H1 (cell line): Measurements from ENCODE around the gene FPR3. TPM values are rescaled to one million over a fixed set of nuclear protein-coding genes. Genes with fewer than 3 reads are reported as not detected.

Source experiments
- BCL11A ChIP-seq, 2 experiments: IDR thresholded peaks; one replicate each; pipeline ENCODE4 v1.6.1; 2011; ENCODE audit warnings: low read depth in 2 of 2, low read length in 2 of 2, mild to moderate bottlenecking in 2 of 2
- CHD2 ChIP-seq: IDR thresholded peaks from 2 replicates; pipeline ENCODE4 v1.6.1; 2012; ENCODE audit warnings: low read length, improper control_type of control experiment
- MAFK ChIP-seq: IDR thresholded peaks from 2 replicates; pipeline ENCODE4 v1.6.1; 2012; ENCODE audit warnings: low read depth, mild to moderate bottlenecking, improper control_type of control experiment, low read length
- NANOG ChIP-seq: IDR thresholded peaks from 2 replicates; pipeline ENCODE4 v1.6.1; 2011; ENCODE audit warnings: low read length, low read depth, mild to moderate bottlenecking, inconsistent platforms; ENCODE audit not compliant: insufficient read depth, poor library complexity, severe bottlenecking
- POLR2AphosphoS5 ChIP-seq: IDR thresholded peaks from 2 replicates; pipeline ENCODE4 v1.6.1; 2011; ENCODE audit warnings: low read depth, low read length
- POU5F1 ChIP-seq: IDR thresholded peaks from 2 replicates; pipeline ENCODE4 v1.6.1; 2011; ENCODE audit warnings: low read depth, mild to moderate bottlenecking, low read length, moderate library complexity
- RNF2 ChIP-seq: fragments of 200-900, 300-1000 bp; sonication (generic); IDR thresholded peaks from 2 replicates; pipeline ENCODE4 v1.7.1; 2016; ENCODE audit warnings: borderline replicate concordance, low read depth, mild to moderate bottlenecking, antibody characterized with exemption, low read length; ENCODE audit not compliant: poor library complexity, severe bottlenecking; ENCODE audit errors: missing control alignments
- SIX5 ChIP-seq: IDR thresholded peaks from 2 replicates; pipeline ENCODE4 v1.6.1; 2011; ENCODE audit warnings: mild to moderate bottlenecking, low read depth, low read length
- TAF1 ChIP-seq: IDR thresholded peaks from 2 replicates; pipeline ENCODE4 v1.6.1; 2011; ENCODE audit warnings: mild to moderate bottlenecking, low read depth, low read length
- TBP ChIP-seq: IDR thresholded peaks from 2 replicates; pipeline ENCODE4 v1.6.1; 2011; ENCODE audit warnings: low read depth, low read length, improper control_type of control experiment
- TCF12 ChIP-seq: IDR thresholded peaks from 2 replicates; pipeline ENCODE4 v1.6.1; 2011; ENCODE audit warnings: low read depth, mild to moderate bottlenecking, low read length
- polyA plus RNA-seq, 7 experiments: library from polyadenylated mRNA; depleted of rRNA in 3 of 7; stranded (reverse) in 5 of 7; unstranded in 2 of 7; fragments of >200 nt in 5 of 7; fragments of 200-250 nt in 2 of 7; gene quantifications; 1 replicate in 5 of 7; 2 replicates in 1 of 7; 4 replicates in 1 of 7; pipeline versions ENCODE4 v1.2.1 to v1.2.3, GENCODE V29; 2011 to 2013; ENCODE audit warnings: missing spikeins in 2 of 7, mixed read lengths in 2 of 7
- total RNA-seq: library from RNA; stranded (reverse); fragmentation: NEBNext Ultra II Directional; extraction: Animal tissue kit (Norgen Biotek cat#: 25700); gene quantifications from 2 replicates; pipeline ENCODE4 v1.2.1, GENCODE V29; 2021
- TF ChIP-seq, protein P1 (sequence below): fragments of 300-600 bp; sonication (generic); IDR thresholded peaks from 2 replicates; pipeline ENCODE4 v1.7.1; 2012; ENCODE audit warnings: low read length, moderate library complexity, mild to moderate bottlenecking, inconsistent platforms; ENCODE audit not compliant: insufficient replicate concordance

The FPR3 gene
- total and polyA plus RNA-seq, 2 of the 8 experiments (the other 6 are each of a cell fraction or from before 2014, with no cell fraction given), result not detected

- TF ChIP-seq, protein P1, sequence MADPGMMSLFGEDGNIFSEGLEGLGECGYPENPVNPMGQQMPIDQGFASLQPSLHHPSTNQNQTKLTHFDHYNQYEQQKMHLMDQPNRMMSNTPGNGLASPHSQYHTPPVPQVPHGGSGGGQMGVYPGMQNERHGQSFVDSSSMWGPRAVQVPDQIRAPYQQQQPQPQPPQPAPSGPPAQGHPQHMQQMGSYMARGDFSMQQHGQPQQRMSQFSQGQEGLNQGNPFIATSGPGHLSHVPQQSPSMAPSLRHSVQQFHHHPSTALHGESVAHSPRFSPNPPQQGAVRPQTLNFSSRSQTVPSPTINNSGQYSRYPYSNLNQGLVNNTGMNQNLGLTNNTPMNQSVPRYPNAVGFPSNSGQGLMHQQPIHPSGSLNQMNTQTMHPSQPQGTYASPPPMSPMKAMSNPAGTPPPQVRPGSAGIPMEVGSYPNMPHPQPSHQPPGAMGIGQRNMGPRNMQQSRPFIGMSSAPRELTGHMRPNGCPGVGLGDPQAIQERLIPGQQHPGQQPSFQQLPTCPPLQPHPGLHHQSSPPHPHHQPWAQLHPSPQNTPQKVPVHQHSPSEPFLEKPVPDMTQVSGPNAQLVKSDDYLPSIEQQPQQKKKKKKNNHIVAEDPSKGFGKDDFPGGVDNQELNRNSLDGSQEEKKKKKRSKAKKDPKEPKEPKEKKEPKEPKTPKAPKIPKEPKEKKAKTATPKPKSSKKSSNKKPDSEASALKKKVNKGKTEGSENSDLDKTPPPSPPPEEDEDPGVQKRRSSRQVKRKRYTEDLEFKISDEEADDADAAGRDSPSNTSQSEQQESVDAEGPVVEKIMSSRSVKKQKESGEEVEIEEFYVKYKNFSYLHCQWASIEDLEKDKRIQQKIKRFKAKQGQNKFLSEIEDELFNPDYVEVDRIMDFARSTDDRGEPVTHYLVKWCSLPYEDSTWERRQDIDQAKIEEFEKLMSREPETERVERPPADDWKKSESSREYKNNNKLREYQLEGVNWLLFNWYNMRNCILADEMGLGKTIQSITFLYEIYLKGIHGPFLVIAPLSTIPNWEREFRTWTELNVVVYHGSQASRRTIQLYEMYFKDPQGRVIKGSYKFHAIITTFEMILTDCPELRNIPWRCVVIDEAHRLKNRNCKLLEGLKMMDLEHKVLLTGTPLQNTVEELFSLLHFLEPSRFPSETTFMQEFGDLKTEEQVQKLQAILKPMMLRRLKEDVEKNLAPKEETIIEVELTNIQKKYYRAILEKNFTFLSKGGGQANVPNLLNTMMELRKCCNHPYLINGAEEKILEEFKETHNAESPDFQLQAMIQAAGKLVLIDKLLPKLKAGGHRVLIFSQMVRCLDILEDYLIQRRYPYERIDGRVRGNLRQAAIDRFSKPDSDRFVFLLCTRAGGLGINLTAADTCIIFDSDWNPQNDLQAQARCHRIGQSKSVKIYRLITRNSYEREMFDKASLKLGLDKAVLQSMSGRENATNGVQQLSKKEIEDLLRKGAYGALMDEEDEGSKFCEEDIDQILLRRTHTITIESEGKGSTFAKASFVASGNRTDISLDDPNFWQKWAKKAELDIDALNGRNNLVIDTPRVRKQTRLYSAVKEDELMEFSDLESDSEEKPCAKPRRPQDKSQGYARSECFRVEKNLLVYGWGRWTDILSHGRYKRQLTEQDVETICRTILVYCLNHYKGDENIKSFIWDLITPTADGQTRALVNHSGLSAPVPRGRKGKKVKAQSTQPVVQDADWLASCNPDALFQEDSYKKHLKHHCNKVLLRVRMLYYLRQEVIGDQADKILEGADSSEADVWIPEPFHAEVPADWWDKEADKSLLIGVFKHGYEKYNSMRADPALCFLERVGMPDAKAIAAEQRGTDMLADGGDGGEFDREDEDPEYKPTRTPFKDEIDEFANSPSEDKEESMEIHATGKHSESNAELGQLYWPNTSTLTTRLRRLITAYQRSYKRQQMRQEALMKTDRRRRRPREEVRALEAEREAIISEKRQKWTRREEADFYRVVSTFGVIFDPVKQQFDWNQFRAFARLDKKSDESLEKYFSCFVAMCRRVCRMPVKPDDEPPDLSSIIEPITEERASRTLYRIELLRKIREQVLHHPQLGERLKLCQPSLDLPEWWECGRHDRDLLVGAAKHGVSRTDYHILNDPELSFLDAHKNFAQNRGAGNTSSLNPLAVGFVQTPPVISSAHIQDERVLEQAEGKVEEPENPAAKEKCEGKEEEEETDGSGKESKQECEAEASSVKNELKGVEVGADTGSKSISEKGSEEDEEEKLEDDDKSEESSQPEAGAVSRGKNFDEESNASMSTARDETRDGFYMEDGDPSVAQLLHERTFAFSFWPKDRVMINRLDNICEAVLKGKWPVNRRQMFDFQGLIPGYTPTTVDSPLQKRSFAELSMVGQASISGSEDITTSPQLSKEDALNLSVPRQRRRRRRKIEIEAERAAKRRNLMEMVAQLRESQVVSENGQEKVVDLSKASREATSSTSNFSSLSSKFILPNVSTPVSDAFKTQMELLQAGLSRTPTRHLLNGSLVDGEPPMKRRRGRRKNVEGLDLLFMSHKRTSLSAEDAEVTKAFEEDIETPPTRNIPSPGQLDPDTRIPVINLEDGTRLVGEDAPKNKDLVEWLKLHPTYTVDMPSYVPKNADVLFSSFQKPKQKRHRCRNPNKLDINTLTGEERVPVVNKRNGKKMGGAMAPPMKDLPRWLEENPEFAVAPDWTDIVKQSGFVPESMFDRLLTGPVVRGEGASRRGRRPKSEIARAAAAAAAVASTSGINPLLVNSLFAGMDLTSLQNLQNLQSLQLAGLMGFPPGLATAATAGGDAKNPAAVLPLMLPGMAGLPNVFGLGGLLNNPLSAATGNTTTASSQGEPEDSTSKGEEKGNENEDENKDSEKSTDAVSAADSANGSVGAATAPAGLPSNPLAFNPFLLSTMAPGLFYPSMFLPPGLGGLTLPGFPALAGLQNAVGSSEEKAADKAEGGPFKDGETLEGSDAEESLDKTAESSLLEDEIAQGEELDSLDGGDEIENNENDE, result no peak
- TF ChIP-seq TBP (no peak), CHD2 (no peak), POU5F1 (no peak), POLR2AphosphoS5 (no peak), RNF2 (no peak), NANOG (no peak), TCF12 (no peak), SIX5 (no peak), BCL11A (IDR thresholded peaks at IDR 0.05; ENCODE audit: low read depth in 2 of 2, low read length in 2 of 2) (no peak), MAFK (no peak), TAF1 (no peak)
Observed at GRCh38 chr19:51816711-51817110, 21.8 kb downstream of the FPR3 start (continued).
